ENCODE measurements around the gene ZNG1A.
"Not testable (repeated sequence)": the region's sequence is repeated elsewhere in the genome, so short reads cannot be mapped to it uniquely, and the experiment has no call there.

The ZNG1A gene

DNA sequence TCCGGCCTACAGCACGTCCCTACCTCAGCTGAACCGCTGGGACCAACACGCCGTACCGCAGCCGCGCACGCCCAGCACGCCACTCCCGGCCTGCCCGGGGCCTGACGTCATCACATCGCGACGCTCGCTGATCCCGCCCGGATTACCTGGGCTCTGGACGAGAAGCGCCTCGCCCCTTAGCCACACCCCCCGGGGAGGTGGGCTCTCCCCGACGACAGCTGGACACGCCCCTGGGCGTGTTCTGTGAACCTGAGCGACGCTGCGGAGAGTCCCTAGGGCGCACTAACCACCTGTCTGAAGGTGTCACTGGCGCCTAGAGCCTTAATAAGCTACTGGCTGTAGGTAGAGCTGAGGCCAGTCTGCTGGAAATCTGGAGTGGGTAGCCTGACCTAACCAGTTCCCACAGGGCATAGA is at the start of gene ZNG1A:
Gene ZNG1A (minus strand): TSS at position 87 of the 414 bp plus-strand sequence. CDS start 87 bp downstream, outside the sequence.
- peak; percentile 69 for DNase-seq (ENCODE audit: low read depth)

DNA sequence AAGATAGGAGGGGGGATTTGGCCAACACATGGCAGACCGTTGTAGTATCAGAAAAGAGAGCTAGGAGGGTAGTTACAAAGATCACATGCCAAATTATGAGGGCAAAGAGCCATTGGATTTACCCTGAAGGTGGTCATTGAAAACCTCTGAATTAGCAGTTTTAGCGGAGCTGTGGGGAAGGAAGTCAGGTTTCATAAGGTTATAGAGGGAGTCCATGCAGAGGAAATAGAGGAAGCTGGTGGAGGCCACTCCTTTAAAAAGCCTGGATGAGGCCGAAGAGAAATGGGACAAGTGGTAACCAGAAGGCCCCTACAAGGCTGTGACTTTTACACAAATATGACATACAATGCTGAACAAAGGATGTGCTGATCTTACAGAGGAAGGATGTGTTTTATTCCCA is 49.0 kb upstream of the ZNG1A start:
- DNase-seq (ENCODE audit: low read depth): no peak

DNA sequence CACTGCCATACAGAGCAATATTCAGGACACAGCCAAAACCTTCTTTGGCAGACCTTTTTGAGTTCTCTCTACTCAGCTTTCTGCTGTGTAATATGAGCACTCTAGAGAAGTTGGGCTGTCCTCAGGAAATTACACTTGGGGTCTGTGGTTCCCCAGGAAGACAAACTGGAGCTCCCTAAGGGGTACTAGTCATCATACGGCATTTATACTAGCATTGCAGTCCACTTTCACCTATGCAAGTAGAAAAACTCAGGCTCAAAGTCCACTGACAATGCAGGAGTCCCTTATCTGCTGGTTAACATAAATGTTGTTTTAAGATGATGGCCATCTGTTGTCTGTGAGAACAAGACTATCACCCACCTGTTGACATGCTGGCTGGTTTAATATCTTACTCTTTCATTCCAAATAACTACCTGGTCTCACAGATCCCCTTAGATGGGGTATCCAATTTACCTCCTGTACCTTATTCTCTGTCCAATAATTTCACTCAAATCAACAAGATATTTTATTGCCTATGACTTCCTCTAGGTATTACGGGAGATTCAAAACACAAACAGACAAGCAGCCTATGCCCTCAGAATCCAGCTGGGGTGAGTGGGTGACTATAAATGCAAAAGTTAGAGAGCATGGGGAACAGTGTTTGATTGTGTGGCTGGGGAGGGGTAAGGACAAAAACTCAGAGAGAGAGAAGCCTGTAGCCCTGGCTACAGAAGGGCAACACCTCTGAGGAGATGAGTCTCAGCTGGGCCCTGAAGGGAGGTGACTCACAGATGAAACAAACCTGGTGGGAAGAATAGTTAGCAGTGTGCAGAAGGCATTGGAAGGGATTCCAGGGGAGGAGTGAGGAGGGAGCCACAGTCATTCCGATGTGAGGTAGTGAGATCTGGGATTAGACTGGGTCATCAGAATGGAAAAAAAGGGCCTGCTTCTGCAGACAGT is 46.0 kb upstream of the ZNG1A start:
- DNase-seq (ENCODE audit: low read depth): no peak

DNA sequence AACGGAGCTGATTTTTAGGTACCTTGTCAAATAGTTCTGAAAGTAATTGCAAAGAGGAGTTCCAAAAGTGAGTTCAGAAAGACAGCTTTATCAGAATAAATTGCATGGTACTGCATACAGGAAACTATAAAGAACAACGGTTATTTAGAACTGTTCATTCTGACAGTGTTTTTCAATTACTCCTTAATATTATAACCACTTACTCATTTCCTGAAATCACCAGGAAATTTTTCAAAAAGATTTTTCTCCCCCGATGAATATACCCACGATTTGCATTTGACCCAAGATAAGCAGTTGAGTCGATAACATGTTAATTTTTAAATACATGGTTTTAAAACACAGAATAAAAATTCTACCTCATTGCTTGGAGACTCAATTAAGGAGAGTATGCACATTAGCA is 45.2 kb upstream of the ZNG1A start:
- no peak for DNase-seq (ENCODE audit: low read depth)

DNA sequence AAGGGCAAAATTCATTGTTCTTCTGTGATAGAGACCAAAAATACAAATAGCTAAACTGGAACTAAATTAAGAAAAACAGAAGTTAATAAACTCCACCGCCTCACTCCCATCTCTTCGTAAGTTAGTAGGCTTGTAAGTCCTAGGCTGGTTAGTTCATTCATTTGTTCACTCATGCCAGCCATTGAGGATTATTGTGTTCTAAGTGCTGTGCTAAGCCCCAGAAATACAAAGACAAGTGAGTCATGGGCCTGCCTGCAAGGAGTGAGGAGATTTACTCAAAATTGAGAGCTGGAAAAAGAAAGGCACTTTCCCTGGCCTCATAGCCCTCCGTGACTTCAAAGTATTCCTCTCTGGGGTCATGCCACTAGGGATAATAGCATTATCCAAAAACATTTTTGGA is 44.3 kb upstream of the ZNG1A start:
- DNase-seq (ENCODE audit: low read depth): no peak

DNA sequence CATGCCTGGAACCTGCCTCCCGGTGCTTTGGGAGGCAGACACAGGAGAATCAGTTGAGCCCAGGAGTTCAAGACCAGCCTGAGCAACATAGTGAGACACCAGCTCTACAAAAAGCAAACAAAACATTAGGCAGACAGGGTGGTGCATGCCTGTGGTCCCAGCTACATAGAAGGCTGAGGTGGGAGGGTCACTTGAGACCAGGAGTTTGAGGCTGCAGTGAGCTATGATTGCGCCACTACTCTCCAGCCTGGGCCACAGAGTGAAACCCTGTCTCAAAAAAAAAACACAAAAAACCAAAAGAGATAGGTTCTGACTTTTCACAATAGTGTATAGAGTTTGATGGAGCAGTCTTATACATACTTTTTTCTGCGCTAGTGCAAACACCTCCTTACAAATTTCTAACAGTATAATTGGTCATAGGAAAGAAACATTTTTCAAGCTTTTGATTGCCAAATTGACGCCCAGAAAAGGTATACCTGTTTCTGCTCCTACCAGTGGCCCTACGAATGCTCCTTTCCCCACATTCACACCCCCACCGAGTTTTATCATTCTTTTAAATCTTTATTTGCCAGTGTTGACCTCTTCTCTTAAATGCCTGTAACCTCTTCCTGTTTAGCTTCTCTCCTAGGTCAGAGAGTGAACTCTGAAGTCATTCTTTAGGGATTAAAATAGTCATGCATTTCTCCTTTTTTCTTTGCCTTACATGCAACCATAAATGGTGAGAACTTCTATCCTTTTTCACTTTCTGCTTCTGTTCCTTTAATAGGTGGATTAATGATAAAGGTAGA is 43.3 kb upstream of the ZNG1A start:
- no peak for DNase-seq (ENCODE audit: low read depth)

DNA sequence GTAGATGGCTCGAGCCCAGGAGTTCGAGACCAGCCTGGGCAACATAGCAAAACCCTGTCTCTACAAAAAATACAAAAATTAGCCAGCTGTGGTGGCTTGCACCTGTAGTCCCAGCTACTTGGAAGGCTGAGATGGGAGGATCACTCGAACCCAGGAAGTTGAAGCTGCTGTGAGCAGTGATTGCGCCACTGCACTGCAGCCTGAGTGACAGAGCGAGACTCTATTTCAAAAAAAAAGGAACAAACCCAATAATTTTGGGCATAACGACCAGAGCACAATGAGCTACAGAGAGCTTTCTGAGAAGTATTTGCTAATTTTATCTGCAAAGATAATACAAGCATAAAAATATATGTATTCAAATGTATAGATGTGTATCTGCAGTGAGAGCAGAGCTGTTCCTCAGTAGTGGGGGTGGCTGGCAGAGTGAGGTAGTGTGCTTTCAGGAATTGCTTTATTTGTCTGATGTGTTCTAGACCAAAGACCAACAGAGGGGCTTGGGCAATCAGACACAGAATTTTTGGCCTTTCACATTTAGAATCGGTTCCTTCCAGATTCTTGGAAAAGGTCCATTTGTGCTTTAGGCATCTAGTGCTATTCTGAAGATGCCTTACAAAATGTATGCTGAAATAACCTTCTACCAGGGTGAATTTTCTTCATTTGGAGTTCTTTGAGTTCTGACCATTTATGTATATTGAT is 41.0 kb upstream of the ZNG1A start:
- DNase-seq (ENCODE audit: low read depth): no peak

DNA sequence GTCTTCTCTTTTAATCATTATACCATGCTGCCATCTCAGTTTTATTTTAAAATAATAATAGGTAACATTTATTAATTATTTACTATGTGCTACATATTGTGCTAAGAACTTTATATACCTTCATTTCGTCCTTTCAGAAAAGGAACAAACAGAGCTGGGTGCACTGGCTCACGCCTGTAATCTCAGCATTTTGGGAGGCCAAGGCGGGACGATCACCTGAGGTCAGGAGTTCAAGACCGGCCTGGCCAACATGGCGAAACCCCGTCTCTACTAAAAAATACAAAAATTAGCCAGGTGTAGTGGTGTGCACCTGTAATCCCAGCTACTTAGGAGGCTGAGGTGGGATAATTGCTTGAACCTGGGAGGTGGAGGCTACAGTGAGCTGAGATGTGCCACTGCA is 40.2 kb upstream of the ZNG1A start:
- not testable (repeated sequence) for DNase-seq (ENCODE audit: low read depth)

DNA sequence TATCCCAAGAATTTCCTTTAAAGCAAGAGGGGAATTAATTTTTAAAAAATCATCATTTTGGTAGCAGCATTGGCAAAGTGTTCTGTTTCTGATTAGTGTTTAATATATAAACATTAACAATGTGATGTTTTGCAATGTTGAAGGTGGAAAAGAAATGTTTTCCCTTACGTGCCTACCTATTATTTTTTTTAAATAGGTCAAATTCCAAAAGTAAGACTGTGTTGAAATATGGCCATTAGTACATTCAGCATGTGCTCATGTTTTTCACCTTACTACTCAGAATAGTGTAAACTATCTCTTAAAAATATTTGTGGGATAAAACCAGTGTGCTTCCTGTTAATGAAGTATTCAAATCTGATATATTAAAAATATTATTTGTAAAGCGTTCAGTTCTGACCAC is 39.1 kb upstream of the ZNG1A start:
- DNase-seq (ENCODE audit: low read depth): no peak

DNA sequence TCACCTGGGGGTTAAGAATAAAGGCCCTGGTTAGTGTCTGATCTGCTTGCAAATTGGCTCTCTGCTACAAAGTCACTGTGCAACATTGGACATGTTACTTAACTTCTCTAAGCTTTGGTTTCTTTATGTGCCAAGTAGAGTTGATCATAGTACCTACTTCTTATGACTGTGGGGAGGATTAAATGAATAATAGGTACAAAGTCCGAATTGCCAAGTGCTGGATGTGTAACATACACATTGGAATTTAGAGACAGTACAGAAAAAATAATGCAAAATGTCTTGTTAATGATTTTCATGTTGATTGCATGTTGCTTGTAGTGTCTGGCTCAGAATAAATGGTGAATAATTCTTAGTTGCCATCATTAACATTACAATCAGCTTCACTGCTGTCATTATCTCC is 38.0 kb upstream of the ZNG1A start:
- no peak for DNase-seq (ENCODE audit: low read depth)

DNA sequence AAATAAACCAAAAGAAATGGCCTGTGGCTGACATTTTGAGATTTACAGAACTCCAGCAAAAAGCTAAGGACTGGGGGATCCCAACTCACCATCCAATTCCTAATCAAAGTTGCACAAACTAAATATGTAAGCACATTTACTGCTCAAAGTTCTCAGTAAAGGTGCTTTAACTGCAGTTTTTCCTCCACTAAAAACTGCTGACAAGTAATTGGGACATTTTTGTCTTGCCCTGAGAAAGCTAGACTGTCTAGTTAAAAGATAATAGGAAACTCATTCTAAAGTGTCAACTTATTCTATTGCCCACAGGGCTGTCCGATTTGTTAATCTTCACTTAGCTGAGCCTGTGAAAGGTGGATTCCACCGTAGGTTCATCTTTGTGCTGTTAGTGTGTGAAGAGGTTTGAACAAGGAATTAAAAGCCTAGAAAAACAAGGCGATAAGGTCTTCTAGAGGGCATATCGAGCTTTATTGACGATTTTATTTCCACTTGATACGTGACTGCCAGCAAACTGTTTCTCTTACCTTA is 36.8 kb upstream of the ZNG1A start:
- DNase-seq (ENCODE audit: low read depth): no peak

DNA sequence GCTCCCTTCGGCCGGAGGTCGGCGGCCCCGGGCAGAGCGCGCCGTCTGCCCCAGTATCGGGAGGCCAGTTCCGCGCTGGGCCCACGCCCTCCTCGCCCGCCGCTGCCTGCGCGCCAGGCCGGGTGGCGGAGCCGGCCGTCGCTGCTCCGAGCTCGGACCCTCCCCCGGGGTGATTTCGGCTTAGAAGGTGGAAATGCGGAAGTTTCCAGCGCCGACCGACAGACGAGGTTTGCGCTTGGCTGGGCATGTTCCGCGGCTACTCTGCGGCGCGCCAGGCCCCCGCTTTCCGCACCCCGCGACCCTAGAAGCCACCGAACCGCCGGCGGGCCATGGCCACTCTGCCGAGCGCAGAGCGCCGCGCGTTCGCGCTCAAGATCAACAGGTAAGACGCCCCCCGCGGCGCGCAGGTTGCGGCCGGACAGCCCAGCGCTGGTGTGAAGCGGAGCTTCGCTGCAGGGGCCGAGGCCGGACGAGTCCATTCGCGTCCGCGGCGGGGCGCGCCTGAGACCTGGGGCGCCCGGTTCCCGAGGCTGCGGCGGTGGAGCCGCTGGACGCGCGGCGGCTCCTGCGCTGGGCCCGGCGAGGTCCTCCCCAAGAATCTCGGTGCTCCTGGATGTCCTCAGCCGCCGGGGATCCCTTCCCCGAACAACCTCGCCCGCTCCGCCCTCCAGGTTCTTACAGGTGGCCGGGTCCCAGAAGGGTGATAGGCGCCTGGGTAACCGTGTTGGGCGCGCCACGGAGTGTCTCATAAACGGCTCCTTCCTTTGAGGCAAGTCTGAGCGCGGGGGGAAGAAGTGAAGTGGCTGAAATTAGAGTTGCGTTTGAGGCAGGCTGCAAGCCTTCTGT is 36.0 kb upstream of the ZNG1A start, which contains the start of gene DOCK8:
Gene DOCK8 (plus strand): TSS at position 218 of the 846 bp plus-strand sequence. CDS start 112 bp downstream, at position 330.
- DNase-seq (ENCODE audit: low read depth): peak; percentile 27

DNA sequence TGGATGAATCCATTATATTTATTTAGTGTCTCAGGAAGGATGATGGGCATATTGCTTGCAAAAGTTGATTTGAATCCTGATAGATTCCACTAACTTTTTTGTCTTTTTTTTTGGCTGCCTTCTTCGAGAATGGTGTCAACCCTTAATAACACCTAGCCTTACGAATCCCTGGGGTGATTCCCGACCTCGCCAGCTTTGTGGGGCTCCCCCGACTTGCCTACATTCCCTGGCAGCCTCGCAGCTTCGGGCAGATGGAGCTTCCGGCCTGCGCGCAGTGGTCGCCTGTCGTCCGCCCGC is 35.4 kb upstream of the ZNG1A start:
- no peak for DNase-seq (ENCODE audit: low read depth)

DNA sequence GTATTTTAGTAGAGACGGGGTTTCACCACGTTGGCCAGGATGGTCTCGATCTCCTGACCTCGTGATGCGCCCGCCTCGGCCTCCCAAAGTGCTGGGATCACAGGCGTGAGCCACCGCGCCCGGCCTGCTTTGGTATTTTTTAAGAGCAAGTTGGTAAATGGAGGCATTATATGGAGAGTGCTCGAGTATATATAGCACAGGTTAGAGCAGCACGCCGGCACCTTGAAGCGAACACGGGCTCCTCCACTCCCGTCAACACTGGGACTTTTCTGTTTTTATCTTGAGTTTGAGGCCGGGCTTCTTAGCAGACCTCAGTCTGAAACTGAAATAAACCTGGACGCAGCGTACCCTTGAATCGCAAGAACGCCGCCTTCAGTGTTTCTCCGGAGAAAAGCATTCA is 35.0 kb upstream of the ZNG1A start:
- DNase-seq (ENCODE audit: low read depth): not testable (repeated sequence)

DNA sequence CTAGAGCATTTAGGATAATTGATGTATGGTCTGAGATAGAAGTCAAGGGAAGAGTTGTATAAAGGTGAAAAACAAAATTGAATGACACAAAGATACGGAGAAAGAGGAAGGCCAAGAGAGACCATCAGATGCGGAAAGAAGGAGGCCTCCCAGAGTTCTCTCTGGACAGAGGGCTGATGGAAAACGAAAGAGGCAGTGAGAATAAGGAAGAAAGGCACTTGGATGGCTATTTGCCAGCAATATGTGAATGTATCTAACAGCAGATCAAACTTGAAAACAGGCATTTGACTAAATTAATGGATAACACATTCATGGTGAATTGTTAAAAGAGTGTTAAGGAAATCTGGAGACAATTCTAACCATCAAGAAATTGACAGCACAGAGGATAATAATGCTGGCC is 33.4 kb upstream of the ZNG1A start:
- no peak for DNase-seq (ENCODE audit: low read depth)

DNA sequence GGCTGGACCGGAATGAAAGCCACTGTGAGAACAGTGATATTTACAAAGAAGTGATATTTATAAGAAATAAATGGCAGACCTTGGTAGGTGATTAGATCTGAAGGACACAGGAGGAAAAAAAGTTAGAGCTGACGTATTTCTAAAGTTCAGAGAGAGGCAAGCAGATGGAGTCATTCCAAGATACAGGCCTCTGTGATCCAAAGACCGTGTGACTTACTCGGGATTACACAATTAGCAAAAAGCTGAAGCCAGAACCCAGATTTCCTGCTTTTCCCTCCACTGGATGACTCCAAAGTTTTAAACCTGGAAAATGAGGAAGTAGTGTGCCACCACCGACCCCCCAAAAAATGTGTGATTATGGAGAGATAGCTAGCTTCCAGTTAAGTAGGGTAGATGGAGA is 32.7 kb upstream of the ZNG1A start:
- no peak for DNase-seq (ENCODE audit: low read depth)

DNA sequence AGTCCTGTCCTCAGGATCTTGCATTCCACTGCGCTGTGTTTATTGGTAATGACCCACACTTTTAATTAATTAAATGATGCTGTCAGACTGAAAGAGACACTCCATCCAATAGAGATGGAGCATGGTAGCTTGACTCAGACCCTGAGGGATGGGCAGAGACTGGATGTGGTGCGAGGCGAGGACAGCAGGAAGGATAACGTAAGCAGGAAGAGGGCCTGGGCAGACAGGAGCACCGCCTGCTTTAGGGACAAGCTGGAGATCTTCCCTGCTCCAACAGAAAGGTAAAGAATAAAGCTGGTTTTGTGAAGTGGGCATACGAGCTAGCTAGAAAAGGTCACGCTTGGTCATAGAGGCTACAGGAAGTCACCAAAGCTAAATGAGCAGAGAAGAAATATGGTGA is 32.2 kb upstream of the ZNG1A start:
- DNase-seq (ENCODE audit: low read depth): no peak

DNA sequence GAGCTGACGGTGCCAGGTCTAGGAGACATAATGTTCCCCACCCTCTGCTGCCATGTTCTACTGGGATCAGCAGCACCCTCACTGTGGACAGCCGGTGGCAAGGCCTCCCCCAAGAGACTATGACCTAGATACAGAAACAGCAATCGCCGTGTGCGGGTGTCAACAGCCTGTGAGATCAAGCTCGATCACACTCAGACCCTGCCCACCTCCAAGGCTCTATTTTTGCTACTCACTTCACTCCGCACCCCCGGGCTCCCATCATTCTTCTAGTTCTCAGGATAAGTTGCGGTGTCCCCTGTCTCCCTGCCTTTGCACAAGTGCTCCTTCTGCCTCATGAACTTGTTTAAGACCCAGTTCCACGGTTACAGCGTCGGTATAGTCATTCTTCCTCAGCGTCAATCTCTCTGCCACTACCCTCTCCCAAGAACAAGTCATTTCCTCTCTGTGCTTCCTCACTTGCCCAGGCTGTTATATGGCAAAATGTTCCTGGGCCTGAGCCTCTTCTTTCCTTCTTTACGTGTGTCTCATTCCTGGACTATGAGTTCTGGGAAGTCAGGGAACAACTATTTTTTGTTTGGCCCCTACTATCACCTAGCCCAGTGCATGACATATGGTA is 30.4 kb upstream of the ZNG1A start:
- no peak for DNase-seq (ENCODE audit: low read depth)

DNA sequence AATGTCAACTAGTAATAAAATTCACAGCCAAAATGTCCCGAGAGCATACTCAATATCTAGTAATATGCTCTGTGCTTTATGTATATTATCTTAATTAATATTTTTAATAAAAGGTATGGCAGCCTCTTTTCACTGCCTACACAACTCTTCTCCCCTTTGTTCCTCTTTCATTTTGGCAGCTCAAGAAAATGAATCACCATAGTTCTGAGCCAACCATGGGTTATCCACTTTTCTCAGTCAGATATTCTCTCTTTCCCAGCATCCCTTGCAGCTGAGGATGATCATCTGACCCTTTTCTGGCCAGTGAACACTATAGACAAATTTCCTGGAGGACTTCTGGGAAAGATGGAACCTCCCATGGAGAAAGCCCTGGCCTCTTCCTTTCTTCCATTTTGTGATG is 27.6 kb upstream of the ZNG1A start:
- DNase-seq (ENCODE audit: low read depth): no peak

DNA sequence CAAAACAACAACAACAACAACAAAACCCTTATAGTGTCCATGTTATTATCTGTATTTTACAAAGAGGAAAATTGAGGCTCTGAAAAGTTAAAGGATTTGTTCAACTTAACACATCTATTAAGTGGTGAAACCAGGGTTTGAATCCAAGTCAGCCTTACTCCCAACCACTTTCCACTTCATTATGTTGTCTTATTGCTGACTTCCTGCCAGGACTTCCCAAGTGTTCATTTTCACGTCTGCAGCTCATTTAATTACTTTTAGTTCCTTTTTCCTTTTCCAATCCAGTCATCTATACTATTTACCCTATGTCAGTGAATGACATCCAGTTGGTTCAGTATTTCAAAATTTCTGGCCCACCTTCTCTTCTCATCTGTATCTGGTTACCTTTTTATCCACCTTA is 20.7 kb upstream of the ZNG1A start:
- DNase-seq (ENCODE audit: low read depth): not testable (repeated sequence)
